AG08395 (cell line): Measurements from ENCODE around the gene GRK1.
"Not testable (repeated sequence)": the region's sequence is repeated elsewhere in the genome, so short reads cannot be mapped to it uniquely, and the experiment has no call there.

Experiments
- DNase-seq: peaks from one replicate; pipeline ENCODE4 v3.0.0; 2012; ENCODE audit warnings: mixed read lengths, low spot score

Gene GRK1

DNA sequence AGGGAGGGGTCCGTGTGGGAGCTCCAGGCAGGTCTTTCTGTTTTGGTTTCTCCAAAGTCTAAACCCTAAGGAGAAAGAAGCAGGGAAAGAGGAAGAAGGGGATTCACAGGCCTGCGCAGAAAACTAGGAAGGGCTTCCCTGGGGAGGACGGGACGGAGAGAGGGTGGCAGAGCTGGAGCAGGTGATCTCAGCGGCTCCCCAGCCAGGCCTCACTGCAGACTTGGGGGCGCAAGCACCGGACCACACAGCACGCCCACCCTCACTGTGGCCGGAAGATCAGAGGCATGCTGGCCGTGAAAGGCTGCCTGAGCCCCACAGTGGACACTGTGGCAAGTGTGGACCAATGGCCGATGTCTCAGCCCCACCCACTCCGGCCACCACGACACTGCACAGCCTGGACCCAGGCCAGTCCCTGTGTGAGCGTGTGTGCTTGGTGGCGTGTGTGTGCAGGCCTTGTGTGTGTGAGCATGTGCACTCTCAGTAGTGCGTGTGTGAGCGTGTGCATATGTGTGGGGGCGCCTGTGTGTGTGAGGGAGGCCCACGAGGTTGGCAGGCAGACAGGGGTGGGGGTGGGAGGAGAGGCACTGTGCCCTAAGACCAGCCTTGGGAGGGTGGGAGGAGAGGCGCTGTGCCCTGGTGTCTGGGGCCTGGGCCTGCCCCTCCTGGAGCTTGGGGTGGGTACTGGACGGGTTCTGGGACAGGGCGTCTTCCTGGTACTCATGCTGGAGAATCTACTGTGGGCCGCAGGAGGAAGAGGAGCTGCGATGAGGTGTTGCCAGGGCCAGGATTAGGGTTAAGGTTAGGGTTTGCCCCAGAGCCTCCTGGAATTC is 76.6 kb downstream of the GRK1 start:
- no peak for DNase-seq

DNA sequence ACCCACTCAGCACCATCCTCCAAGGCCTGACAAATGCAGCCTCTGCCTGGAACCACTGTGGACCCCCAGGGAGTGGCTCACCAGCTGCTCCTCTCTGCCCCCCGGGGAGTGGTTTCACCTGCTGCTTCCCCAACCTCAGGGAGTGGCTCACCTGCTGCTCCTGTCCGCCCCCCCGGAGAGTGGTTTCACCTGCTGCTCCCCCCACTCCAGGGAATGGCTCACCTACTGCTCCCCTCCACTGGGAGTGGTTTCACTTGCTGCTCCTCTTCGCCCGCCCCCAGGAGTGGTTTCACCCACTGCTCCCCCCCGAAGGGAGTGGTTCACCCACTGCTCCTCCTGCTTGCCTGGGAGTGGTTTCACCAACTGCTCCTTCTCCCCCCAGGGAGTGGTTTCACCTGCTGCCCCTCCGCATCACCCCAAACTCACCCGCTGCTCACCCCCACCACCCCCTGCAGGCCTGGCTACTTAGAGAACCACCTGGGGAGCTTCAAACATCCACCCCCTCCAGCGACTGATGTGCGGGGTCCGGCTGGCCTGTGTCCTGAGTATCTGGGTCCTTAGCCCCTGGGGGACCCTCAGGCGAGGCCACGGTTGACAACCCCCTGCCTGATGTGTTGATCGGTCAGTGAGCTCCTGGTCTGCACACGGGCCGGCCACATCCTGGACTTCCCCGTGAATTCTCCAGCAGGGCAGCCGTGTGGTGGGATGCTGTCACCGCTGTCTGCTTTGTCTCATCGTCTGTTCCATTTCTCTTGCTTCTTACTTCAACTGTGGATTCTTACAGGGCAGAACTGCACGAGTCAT is 77.4 kb downstream of the GRK1 start:
- DNase-seq, result no peak

DNA sequence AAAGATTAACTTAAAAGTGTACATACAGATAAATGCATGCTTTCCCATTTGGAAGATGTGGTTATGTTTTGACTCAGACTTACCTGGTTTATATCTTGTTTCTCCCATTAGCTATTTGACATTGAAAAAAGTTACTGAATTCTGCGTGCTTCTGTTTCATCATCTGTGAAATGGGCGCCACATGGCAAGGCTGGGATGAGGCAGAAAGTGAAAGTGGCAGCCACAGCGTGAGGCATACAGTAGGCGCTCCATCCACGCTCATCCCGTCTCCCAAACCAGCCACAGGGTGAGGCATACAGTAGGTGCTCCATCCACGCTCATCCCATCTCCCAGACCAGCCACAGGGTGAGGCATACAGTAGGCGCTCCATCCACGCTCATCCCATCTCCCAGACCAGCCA is 78.0 kb downstream of the GRK1 start:
- DNase-seq, result no peak

DNA sequence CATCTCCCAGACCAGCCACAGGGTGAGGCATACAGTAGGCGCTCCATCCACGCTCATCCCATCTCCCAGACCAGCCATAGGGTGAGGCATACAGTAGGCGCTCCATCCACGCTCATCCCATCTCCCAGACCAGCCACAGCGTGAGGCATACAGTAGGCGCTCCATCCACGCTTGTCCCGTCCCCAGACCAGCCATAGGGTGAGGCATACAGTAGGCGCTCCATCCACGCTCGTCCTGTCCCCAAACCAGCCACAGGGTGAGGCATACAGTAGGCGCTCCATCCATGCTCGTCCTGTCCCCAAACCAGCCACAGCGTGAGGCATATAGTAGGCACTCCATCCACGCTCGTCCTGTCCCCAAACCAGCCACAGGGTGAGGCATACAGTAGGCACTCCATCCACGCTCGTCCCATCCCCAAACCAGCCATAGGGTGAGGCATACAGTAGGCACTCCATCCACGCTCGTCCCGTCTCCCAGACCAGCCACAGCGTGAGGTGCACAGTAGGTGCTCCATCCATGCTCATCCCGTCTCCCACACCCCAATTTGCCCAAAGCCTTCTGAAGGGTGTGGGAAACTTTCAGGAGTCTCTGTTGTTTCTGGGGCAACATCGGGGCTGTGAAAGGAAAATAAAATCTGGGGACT is 78.6 kb downstream of the GRK1 start:
- not testable (repeated sequence) for DNase-seq

DNA sequence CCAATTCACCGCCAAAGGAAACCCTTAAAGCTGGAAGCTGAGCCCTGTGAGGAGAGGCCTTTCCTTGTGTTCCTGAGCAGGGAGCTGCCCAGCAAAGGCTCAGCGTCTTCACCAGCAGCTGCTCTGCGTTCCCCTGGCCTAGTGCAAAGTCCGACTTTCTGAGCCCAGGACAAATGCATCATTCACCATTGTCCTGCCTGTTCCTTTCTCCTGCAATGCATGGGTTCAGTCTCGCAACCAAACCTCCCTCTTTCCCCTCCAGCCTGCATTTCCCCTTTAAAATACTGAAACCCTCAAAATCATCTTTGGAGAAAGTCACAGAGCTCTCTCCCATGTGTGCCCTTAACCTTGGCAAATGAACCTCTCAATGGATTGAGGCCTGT is 79.1 kb downstream of the GRK1 start:
- DNase-seq, result no peak

DNA sequence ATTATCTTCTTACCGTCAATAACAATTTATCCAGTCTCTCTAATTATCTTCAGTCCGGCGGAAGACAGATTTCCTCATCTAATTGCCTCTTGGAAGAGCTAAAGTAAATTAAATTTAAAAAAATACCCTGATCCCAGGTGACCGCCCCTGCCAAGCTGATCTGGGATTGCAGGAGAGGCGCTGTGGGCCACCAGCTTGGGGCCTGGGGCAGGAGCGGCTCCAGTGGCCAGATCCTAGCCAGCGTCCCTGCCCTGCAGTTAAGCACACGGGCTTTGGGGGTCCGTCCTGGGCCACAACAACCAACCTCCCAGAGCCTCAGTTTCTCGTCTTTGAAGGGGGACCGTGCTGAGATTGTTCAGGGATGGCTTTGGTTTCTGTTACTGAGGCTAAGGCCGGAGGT is 79.7 kb downstream of the GRK1 start:
- no peak for DNase-seq

DNA sequence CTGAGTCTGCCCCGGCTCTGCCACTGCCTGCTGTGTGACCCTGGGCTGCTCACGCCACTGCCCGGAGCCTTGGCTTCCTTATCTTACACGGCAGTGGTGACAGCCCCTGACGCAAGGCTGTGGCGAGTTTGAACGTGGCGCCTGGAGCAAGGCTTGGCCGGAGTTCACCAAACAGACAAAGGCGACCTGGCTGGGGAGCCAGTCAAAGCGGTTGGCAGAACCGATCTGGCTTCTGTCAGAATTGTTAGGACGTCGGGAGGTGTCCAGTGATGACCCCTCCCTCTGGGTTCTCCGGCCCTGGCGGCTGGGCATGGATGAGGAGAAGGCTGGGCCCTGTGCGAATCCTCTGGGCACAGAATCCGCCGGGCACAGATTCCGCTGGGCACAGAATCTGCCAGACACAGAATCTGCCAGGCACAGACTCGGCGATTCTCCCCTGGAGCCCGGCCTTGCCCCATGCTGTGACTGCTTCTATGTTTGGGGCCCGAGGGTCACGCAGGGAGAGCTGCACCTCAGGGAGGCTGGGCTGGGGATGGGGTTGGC is 80.3 kb downstream of the GRK1 start:
- no peak for DNase-seq

DNA sequence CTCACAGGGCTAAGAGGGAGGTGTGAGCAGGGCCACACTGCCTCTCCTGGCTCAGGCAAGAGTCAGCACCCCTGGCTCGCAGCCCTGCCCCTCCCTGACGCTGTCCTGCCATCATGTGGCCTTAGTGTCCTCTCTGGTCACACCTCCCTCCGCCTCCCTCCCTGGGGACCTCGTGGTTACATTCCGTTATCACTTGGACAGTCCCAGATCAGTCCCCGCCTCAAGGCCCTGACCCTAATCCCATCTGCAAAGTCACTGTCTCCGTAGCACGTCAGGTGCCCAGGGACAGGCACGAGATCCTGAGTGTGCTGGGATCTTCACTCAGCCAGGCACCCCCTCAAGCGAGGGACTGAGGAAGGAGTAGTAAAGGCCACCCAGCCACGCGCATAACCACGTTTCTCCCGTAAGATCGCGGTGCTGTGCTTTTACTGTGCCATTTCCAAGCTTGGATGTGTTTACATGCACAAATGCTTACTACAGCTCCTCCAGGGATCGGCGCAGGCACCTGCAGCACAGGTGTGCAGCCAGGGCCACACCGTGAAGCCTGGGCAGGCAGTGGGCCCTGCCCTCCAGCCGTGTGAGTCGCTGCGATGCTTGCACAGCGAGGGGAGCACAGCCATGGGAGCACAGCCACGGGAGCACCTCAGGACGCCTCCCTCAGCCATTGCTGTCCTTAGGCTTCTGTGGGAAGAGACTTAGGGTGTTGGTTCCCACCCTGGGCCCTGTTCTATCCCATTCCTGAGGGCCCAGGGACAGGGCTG is 81.3 kb downstream of the GRK1 start:
- no peak for DNase-seq

DNA sequence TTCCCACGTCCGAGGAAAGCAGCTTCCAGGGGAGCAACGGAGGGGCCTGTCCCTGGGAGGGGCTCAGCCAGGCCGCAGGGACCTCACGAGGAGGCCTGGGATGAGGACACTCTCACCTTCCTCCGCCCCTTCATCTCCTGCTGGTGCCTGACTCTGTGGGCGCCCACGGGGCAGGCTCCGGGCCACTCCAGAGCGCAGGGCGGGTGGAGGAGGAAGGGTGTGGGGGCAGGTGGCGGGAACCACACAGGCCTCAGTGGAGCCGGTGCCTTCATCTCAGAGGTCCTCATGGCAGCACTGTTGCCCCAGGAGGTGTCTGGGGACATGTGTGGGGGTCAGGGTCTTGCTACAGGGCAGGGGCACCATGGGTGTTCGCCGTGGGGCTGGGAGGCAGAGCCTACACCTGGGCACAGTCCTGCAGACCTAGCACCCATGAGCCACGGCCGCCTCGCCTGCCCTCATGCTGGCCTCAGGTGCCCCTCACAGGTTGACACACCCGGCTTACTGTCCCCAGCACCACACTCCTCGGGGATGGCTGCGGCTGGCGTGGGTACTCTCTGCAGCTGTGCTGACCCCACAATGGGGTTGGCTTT is 81.9 kb downstream of the GRK1 start:
- no peak for DNase-seq

DNA sequence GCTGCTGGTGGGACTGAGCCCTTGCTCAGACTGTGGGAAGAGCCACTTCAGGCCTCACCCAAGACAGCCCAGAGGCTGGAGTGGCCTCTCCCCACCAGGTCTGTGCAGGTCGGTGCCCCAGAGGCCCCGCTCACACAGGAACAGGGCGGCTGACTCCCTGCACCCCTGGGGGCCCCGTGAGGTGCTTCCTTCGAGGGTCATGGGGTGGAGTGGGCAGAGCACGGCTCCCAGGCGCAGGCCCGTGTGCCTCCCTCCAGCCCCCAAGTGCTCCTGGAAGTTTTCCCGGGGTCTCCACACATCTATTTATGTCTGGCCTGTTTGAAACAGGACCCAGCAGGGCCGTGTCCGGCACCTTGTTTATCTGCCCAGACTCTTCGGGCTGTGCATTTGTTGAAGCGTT is 82.5 kb downstream of the GRK1 start:
- DNase-seq, result no peak

DNA sequence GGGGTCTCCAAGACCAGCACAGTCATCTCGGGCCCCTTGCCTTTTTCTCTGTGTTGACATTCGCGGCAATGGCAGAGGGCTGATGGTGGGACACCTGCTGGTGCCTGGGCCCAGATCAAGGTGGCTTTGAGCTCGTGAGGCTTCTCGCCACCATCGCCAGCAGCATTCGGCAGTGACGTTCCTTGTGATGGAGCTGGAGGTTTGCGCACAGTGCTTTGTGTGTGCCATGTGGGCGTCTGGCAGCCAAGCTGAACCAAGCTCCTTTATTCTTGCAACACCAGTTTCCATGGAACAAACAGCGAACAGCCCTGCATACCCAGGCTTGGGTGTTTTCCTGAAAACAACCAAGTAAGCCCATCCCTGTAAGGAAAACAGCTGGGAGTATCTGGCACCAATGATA is 82.9 kb downstream of the GRK1 start:
- DNase-seq, result no peak

DNA sequence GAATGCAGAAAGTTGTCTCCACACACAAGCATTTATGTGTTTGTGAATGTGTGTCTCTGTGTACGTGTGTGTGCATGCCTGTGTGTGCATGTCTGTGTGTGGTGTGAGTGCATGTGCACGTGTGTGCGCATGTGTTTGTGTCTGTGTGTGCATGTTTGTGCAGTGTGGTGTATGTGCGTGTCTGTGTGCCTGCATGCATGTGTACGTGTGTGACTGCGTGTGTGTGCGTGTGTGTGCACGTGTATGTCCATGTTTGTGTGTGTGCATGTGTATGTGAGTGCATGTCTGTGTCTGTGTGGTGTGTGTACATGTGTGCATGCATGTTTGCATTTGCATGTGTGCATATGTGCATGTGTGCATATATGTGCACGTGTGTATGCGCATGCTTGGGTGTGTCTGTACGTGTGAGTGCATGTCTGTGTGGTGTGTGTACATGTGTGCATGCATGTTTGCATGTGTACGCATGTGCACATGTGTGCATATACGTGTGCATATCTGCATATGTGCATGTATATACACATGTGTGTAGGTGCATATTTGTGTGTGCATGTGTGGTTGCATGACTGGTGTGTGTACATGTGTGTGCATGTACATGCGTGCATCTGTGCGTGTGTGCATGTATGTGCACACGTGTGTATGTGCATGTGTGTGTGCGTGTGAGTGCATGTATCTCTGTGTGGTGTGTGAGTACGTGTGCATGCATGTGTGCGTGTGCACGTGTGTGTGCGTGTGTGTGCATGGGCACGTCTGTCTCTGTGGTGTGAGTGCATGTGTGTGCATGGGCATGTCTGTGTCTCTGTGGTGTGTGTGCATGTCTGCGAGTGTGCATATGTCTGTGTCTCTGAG is 83.8 kb downstream of the GRK1 start:
- DNase-seq, result no peak

DNA sequence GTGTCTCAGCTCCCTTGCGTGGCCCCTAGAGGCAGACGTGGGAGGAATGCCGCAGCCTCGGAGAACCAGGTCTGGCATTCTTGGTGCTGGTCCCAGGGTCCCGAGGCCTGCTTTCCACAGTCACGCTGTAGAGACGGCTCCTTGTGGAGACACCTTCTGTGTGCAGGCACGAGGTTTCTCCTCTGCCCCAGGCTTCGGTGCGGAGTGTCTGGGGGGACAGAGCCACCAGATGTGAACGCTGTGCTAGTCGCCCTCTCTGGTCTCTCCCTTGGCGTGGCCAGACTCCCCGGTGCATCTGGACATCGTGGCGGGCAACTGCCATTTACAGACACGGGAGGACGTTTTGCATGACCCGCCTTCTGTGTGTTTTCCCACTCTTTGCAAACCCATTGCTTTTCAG is 84.5 kb downstream of the GRK1 start:
- no peak for DNase-seq

DNA sequence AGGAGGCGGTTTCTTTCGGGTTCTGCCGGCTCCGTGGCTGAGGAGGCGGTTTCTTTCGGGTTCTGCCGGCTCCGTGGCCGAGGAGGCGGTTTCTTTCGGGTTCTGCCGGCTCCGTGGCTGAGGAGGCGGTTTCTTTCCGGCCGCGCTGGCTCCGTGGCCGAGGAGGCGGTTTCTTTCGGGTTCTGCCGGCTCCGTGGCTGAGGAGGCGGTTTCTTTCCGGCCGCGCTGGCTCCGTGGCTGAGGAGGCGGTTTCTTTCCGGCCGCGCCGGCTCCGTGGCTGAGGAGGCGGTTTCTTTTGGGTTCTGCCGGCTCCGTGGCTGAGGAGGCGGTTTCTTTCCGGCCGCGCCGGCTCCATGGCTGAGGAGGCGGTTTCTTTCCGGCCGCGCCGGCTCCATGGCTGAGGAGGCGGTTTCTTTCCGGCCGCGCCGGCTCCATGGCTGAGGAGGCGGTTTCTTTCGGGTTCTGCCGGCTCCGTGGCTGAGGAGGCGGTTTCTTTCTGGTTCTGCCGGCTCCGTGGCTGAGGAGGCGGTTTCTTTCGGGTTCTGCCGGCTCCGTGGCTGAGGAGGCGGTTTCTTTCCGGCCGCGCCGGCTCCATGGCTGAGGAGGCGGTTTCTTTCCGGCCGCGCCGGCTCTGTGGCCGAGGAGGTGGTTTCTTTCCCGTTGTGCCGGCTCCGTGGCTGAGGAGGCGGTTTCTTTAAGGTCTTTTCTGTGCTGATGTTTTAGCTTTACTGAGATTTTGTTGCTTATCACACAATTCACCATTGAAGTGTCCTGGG is 85.4 kb downstream of the GRK1 start:
- not testable (repeated sequence) for DNase-seq

DNA sequence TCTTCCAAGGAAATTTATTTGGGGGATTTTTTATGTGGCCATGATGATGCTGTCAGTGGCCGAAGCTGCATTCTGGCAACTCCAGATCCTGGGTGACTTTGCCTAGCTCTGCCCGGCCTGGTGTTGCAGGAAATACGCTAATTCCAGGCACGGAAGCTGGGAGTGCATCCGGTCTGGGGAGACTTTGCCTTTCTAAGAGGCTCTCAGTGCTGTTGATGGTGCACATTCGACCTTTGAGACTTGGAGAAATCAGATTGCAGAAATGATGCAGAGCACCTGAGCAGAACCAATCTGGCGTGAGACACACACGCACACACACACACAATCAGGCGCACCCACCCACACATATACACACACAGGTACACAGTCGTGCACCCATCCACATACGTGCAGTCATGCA is 86.2 kb downstream of the GRK1 start:
- DNase-seq, result no peak

DNA sequence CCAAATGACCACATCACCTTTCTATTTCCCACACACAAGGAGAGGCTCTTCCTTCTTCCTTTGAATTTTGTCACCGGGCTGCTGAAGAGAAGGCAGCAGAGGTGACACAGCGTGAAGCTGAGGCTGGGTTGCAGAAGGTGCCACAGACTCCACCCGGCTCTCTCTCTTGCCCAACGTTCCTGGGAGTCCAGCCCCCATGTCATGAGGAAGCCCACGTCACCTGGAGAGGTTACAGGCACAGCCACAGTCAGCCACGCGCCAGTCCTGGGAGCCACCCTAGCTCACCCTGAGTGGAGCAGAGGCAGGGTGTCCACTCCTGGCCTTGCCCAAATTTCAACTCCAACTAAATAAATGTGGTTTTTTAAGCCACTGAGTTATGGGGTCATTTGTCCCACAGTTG is 87.2 kb downstream of the GRK1 start:
- DNase-seq, result no peak

DNA sequence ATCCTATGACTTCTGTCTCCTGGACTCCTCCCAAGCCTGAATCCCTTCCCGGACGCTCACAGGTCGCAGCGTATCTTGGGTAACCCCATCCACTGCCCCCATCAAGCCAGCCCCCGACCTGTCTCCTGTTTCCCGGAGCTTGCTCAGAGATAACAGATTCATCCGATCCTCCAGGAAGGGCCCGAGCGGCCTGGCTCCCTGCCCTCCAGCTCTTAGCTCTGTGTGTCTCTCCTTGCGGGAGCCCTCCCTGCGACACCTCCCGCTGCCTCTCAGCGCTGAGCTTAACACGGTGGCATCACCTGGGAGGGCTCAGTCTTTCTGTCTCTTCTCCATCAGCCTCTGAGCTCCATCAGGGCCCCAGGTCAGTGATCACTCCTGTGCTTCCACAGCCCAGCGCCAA is 87.7 kb downstream of the GRK1 start:
- no peak for DNase-seq

DNA sequence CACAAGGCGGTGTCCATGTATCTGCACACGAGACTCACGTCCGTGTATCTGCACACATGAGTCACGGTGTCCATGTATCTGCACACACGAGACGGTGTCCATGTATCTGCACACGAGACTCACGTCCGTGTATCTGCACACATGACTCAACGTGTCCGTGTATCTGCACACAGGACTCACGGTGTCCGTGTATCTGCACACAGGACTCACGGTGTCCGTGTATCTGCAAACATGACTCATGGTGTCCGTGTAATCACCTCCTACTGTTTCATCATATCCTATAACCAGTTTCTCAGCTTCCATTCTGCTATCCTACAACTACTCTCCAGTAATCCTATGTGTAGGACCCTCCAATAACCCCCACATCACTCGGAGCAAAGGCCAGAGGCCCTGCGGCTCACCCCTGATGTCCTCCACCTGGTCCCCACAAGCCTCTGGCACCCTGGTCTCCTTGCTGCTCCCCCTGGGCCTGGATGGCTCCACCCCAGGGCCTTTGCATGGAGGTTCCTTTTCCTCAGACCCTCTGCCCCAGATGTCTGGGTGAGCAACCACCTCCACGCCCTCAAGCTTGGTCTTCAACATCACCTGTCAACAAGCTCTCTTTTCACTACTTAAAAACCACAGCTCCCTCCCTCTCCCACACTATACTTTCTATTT is 89.5 kb downstream of the GRK1 start:
- no peak for DNase-seq
